GM12872 (cell line): ENCODE measurements around the gene OR6J1.
A peak's percentile ranks its signal among the peaks of the same experiment; 100 is the strongest.

Experiments
- CTCF ChIP-seq: IDR thresholded peaks from 3 replicates; pipeline ENCODE4 v1.5.1; 2011; ENCODE audit warnings: low read depth, mild to moderate bottlenecking, low read length, moderate library complexity; ENCODE audit not compliant: insufficient read depth

OR6J1 gene

DNA sequence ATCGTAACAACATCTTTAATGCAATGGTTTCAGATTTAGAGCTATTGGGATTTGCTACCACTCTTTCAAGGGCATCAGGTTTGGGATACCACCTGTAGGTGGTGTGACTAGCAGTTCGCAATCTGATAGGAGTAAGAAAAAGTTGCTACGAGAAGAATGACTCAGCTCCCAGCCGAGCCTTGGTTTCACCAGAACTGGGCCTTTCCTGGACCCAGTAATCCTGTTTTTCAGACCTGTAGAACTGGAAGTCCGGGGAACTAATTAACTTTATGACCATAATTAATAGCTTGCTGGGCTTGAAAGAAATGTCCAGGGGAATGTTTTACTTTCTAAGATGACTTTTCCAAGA lies 45.3 kb downstream of the OR6J1 start:
- peak; percentile 31; the same call in 1 of the 3 replicates for TF ChIP-seq CTCF

GRCh38 chr14:22598099-22598895 lies 45.9 kb downstream of the OR6J1 start, which contains the start of gene ABHD4:
Gene ABHD4, plus strand, starts transcription at chr14:22598300. Its CDS starts 7 bp downstream, at chr14:22598307.
- no peak for TF ChIP-seq CTCF

GRCh38 chr14:22597771-22598098 lies 46.4 kb downstream of the OR6J1 start:
- no peak for TF ChIP-seq CTCF

- TF ChIP-seq CTCF = no peak
Observed at GRCh38 chr14:22597265-22597664, 46.9 kb downstream of the OR6J1 start.

GRCh38 chr14:22596354-22596879 lies 47.7 kb downstream of the OR6J1 start:
- no peak for TF ChIP-seq CTCF

- TF ChIP-seq CTCF = no peak
Observed at GRCh38 chr14:22594156-22594716, 49.9 kb downstream of the OR6J1 start.

- no peak for TF ChIP-seq CTCF
Observed at GRCh38 chr14:22593601-22594000, 50.6 kb downstream of the OR6J1 start.
